NCI-H187 treated with DMSO at 0.1 percent for 48 hours (cell line): Measurements from ENCODE around the gene MYH13.
"Not testable (repeated sequence)": the region's sequence is repeated elsewhere in the genome, so short reads cannot be mapped to it uniquely, and the experiment has no call there.

Experiments
- DNase-seq: peaks from one replicate; lab custom pipeline; 2025; lab: John Stamatoyannopoulos, UW

MYH13 gene

DNA sequence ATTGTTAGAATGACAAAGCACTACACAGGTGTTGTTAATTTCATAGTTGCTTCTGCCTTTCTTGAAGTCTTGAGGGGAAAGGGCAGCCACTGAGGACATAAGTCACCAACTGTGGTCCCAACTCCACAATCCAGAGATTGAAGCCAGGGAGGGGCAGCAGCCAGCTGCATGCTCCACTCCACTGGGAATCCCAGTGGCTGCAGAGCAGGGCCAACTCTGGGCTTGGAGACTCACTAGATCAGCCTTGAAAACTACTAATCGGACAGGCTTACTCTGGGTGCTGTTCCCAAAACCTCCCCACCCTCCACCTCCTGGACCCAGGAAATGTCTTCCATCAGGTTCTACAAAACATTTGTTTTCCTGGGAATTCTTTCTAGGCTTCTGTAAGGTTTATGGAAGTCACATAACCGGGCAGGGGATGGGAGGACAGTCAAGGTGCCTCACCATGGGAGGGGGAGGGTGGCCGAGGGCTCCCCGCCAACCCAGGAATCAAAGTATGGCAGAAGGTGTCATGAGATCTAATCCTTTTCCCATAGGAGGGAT lies 68.0 kb downstream of the MYH13 start:
- no peak for DNase-seq

DNA sequence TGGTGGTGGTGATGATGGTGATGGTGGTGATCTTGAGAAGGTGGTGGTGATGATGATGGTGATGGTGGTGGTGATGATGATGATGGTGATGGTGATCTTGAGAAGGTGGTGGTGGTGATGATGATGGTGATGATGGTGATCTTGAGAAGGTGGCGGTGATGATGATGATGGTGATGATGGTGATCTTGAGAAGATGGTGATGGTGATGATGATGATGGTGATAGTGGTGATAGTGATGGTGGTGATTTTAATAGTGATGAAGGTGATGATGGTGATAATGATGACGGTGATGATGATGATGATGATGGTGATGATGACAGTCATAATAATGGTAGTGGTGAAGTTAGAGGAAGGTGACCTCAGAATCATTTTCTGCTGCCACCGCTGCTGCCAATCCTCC lies 75.1 kb downstream of the MYH13 start:
- no peak for DNase-seq

DNA sequence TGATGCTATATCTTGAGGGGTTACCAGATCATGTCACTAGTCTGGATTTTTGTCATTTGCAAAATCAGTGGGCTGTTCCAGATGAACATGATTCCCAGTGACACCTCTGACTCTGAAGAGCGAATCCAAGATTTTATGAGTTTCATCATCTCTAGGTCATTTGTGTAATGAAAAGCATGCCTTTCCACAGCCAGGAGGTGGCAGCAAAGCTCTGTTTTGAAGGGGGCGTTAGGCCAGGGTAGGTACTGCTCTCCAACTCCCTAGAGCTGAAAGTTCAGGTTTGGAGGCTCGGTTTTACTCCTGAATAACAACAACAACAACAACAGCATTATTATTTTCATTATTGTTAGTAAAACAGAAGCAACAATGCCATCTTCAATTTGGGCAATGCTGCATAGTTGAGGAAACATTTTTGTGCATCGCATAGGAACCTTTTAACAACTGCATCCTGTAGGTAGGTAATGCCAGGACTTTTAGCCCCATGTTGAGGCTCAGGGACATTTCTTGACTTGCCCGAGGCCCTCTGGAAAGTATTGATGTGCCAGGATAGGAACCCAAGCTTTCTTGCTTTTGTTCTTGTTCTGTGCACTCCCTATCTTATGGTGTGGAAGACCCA lies 77.0 kb downstream of the MYH13 start:
- no peak for DNase-seq

DNA sequence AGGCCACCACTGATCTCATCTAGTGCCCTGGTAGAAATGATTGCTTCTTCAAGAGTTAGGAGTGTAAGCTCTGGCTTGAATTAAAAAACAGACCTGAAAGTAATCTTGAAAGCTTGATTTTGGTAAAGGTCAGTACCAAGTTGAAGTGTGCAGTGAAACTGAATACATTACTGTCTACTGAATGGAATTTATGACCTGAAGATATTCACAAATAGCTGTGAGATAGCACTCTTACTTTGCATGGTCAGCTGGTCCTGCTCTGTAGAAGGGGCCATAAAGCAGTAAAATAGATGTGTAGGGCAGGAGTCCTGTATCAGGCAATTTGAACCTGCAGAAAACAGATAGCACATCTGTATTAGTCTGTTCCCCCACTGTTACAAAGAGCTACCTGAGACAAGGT lies 78.6 kb downstream of the MYH13 start:
- no peak for DNase-seq

DNA sequence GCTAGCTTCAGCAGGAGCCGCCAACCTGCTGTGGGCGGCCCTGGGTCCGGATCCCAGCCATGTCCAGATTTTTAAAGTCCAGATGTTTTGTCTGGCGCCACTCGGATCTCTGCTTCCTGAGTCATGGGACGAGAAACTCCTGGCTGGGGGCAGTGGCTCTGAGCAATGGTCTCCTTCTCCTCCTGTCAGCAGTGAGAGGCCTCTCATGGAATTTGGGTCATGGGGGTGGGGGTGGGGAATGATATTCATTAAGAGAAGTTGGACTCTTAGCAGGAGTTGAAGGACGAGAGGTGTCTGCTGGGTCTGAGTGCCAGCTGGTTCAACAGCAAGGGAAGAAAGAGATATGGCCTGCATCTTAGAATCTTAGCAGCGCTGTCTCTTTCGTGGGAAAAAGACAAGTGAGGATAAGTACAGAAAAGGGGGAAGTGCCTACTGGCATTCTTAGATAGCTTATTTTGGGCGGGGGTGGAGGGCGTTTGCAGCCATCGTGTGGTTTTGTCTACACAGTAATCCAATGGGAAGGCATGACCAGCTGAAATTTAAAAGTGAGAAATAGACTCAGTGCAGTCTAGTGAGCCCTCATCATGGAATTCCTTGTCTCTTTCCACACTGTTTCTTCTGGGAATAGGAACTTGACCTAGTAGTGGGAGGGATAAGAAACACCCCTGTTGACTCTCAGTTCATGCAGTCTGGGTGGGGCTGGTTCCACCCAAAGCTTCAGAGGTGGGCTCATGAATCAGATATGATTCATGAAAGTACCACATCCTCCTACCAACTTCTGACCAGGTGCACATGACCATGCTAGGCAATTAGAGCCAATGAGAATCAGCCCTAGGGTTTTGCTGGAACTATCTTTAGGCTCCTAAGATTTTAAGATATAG lies 80.5 kb downstream of the MYH13 start:
- no peak for DNase-seq

DNA sequence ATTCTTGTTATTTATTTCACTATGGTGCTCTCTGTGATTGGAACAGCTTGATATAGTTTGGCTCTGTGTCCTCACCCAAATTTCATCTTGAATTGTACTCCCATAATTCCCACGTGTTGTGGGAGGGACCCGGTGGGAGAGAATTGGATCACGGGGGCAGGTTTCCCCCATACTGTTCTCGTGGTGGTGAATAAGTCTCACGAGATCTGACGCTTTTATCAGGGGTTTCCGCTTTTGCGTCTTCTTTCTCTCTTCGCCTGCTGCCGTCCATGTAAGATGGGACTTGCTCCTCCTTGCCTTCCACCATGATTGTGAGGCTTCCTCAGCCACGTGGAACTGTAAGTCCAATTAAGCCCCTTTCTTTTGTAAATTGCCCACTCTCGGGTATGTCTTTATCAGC lies 81.2 kb downstream of the MYH13 start:
- not testable (repeated sequence) for DNase-seq

DNA sequence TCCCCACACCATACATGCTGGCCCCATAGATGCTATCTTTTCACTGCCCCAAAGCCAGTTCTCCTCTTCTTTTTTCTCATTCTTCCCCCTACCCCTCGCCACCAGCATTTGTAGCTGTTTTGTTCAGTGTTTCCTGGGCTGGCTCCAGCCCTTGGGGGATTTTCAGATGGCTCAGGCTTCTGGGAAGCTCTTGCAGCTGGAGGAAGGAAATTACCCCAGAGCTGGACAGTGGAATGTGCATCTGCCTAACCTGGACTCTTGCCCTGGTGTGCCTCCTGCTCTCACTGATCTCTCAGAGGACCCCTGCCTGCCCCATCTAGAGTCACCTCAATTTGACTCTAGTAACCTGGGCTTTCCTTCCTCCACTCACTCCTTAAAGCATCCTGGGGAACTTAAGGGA lies 82.8 kb downstream of the MYH13 start:
- no peak for DNase-seq

DNA sequence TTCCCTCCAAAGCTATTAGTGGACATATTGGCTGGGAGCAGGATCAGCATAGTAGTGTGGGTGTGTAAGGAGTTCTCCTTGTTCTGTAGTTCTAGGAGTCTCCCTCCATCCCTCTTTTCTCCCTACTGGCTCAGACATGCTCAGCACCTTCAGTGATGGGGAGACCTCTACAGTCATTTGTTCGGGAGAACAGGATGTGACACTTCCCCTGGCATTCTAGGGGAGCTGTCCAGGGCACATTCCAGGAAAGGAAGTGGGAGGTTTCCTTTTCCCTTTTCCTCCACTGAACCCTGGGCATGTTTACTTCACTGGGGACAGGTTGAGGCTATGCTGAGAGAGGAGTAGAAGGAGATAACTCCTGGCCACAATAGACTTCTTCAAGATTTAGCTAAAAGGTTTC lies 86.5 kb downstream of the MYH13 start:
- DNase-seq, result no peak

DNA sequence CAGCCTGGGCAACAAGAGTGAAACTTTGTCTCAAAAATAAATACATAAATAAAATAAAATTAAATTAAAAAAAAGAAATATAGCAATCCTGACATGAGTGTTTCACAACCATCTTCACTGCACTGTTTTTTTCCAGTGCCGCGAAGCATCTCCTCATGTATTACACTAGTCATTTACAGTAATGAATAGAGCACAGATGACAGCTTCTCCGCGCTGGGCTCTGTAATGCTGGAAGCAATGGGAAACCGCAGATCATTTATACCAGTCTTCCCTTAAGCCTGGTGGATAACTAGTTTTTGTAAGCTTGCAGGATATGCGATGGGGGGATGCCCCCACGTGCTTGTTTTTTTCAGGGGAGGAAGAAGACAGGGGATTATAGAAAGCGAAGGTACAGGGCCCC lies 86.9 kb downstream of the MYH13 start:
- no peak for DNase-seq

DNA sequence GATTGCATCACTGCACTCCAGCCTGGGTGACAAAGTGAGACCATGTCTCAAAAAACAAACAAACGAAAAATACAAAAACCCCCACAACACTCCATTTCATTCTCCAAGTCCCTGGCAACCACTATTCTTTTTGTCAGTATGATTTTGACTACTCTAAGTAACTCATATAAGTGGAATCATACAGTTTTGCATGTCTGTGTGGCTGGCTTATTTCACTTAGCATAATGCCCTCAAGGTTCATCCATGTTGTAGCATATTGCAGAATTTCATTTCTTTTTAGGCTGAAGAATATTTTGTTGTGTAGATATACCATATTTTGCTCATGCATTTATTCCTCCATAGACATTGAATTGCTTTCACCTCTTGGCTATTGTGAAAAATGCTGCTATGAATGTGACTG lies 92.7 kb downstream of the MYH13 start:
- no peak for DNase-seq

DNA sequence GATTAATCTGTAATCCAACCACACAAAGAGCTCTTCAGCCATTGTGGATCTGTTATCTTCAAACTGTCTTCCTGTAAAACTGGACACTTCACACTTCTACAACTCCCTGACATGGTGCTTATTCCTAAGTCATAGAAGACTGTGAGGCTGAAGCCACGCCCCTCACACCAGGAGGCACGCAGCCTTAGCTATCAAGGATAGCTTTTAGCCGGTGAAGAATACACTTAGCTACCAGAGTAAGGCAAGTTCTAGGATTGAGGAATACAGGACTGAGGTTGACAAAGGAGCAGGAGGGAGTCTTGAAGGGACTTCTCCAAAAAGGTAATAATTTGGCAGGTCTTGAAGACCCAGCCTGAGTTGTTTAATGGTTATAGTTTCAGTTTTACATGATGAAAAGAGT lies 94.6 kb downstream of the MYH13 start:
- no peak for DNase-seq

DNA sequence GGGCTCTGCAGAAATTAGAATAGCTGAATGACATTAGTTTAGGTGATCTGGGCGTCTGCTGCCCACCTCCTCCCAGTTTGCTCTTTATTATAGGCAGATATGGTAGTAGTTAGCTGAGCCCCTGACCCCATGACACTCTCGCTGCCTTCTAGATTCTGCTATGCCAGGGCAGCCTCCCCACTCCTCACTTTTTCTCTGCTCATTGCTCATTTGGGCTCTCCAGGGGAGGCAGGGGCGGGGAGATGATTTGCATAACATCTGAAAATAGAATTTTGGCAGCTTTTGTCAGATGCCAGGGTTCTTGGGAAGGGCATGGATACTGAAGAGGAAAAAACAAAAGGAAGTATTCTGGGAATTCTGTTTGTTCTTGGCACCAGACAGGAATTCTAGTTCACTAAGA lies 96.4 kb downstream of the MYH13 start:
- no peak for DNase-seq

DNA sequence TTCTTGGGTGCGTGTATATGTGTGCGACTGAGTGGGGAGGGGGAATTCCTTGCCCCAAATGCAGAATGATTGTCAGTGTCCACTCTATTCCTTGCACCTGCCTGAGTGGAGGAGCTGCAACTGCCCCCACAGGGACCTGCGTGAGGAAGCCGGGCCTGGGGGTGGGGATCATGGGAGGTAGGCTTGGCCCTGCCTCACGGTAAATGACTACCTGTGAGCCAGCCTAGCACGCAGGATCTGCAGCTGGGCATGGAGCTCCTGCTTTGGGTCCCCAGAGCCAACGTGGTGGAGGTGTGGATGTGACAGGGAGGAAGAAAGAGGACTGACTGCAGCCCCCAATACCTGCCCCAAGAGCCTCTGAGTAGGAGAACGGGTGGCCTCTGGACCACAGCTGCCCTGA lies 97.4 kb downstream of the MYH13 start:
- no peak for DNase-seq

DNA sequence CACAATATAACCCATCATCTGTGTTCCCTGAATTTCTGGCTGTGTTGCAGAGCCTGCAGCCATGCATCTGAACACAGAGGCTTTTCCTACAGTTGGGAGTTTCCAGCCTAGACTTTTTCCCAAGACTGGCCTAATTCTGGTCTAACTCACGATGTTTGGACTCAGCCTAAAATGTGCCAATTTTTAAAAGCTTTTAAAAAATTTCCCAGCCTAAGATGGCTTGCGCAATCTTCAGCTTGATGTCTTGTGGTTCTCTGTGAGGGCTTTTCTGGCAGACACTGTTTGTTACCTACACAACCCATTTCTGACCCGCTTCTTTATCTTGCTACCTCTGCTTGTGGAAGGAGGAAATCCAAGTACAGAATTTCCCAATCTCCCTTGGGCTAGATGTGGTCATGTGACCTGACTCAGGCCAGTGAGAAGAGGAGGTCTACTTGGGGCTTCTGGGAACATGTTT lies 101.7 kb downstream of the MYH13 start:
- no peak for DNase-seq

DNA sequence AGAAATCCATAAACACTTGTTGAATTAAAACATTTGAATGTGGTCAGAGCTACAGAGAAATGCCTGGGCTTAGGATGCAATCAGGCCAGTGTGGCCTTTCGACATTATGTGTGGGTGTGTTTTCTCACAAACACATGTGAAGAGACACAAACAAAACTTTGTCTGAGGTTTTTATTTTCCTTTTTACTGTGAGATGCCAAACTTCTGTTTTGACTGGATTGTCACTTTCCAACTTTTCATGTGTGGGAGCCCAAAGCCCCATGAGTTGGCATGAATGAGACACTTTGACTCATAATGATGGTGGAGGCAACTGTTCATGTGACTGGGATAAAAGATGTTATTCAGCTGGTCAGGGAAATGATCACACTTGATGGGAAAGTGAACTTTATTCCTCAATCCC lies 102.5 kb downstream of the MYH13 start:
- no peak for DNase-seq

DNA sequence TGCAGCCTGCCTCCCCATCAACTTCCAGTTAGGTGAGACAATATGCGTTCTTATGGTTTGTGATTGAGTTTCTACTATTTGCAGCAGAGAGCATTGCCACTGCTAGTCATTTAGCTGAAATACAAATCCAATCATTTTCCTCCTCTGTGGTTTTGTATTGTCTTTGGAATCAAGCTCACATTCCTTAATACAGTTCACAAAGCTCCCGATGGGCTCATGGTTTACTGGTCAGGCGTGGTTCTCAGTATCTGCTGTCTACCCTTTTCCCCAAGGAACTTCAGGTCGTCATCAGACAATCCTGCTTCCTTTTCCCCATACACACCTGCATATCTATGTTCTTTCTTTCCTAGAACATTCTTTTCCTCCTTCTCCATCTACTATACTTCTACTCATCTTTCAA lies 104.8 kb downstream of the MYH13 start:
- DNase-seq, result no peak

DNA sequence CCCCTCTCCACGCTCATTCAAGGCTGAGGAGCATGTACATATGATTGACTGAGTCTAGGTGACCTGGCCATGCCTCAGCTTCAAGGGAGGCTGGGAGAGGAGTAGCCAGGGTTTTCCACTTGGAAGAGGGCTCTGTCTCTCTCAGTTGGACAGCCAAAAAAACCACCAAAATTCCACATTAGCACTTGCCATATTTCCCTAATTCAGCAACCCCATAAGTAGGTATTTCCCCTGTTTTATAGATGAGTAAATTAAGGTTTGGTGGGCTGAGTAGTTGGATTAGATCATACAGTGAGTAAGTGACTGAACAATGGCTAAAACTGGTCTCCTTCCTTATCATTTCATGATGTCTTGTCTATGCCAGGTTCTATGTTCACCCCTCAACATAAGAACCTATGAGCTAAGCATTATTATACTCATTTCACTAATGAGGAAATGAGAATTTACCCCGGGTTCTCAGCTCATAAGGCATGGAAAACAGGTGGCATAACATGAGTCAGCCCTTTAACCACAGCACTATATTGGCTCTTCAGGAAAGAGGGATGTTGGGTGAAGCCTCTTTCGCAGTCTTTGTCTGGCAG lies 106.4 kb downstream of the MYH13 start:
- no peak for DNase-seq

DNA sequence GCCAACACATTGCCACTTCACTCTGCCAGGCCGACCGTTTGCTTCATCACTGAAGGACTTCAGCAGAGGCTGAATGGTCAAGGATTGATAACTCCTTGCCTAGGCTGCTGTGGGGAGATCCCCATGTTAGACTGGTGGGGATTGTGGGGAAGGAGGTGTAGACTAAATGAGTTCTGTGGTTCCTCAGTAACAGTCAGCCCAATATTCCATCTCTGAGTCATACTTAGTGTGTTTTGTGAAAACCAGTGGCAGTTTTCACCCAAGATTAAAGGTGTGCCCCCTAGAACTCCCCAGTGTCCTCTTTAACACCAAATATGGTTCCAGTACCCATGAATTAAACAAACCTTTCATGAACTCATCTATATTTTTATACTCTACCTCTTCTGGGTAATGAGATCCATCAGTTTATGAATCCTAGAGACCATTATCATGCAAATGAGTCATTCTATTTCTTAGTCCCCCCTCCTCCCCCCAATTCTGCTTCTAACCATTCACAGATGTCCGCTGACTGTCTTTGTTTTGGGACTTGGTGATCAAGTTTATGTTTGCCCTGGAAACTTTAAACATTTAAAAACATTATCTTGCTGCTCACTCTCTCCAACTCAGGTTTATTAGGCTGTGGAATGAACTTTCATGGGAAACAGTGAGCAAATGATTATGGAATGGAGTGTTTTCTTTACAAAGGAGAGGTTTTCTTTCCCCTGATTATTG lies 107.6 kb downstream of the MYH13 start:
- DNase-seq, result no peak

DNA sequence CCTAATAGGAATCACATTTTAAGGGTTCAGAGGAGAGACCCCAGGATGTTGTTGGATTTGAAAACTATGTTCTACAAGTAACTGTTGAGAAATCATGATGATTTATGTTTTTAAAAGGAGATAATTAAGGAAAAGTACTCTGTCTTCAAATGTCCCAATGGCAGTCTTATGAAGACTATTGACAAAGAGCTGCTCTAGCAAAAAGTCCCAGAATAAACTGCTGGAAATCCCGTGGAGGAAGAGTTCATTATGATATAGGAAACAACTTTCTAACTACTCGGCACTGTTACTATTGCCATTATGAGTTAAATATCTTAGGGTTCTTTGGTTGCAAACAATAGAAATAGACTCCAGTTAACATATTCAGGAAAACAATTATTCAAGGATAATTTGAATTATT lies 108.8 kb downstream of the MYH13 start:
- DNase-seq, result no peak

DNA sequence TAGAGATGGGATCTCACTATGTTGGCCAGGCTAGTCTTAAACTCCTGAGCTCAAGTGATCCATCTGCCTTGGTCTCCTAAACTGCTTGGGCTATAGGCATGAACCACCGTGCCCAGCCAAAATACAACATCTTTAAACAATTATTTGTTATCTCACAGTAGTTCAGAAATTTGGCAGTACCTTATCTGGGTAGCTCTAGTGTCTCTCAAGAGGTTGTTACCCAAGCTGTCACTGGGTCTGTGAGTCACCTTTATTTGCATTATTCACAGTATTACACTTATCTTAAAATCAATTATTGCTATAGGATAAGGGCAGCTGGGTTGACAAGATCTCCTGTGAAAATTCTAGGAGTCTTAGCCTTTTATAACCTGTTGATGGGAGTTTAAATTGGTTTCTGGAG lies 110.4 kb downstream of the MYH13 start:
- no peak for DNase-seq

DNA sequence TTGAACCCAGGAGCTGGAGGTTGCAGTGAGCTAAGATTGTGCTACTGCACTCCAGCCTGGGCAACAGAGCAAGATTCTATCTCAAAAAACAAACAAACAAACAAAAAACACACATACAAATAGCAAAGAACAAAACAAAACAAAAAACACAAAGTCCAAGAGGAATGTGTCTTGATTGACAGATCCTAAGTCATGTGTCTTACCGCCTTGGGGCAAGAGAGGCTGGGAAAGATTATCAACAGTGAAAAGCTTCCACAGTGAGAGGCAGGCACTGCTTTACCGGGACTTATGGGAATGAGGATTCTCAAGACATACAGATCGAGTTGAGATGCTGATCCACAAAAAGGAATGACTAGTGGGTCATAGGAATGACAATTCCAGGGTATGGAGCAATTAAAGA lies 111.7 kb downstream of the MYH13 start:
- DNase-seq, result no peak

DNA sequence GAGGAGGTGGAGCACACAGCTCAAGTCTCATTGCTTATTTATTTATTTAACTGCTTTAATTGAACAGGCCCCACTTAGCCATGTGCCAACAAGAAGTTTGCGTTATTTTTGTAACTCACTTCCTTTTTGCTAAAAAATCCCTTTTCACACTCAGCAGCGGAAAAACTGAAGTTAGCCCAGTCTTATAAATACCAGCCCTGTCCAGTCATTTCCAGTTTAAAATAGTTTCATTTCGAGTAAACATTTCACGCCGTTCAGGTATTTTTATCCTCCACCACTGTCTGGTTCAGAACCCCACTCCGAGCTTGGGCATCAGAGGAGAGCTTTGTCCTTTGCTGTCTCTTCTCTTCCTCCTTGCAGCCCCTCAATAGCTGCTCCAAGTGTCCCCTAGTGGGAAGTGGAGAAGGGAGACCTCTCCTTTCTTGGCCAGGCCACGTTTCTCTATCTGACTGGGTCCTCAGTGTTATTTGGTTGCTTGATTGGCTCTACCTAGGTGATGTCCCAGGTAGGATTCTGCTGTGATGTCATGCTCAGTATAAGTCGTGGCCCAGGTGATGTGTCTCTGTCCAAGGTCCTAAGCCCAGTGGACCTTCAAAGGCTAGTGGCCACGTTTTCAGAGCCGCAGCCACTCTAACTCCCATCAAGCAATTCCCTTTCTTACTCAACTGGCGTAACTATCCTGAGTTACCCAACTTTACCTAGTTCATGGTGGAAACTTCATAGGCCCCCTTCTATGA lies 121.4 kb downstream of the MYH13 start:
- no peak for DNase-seq
